ENCODE data around the gene WNK3.

GRCh38 chrX:54172455-54172854 is 185.4 kb downstream of the WNK3 start:
- no peak for TF ChIP-seq CTCF (IDR thresholded peaks at IDR 0.05; ENCODE audit: low read depth, low read length, missing input control)
- no peak for TF ChIP-seq GABPA (IDR thresholded peaks at IDR 0.05 in 1 of 2, conservative IDR thresholded peaks at IDR 0.05 in 1 of 2)
- no peak for TF ChIP-seq REST (IDR thresholded peaks at IDR 0.05)
- TF ChIP-seq ZBTB33 (IDR thresholded peaks at IDR 0.05): no peak
- no peak for TF ChIP-seq TAF1 (conservative IDR thresholded peaks at IDR 0.05)
- no peak for TF ChIP-seq MAX (IDR thresholded peaks at IDR 0.05)
- no peak for TF ChIP-seq HNF4G (IDR thresholded peaks at IDR 0.05)
- TF ChIP-seq HNF4A (conservative IDR thresholded peaks at IDR 0.05): no peak
- TF ChIP-seq YY1 (IDR thresholded peaks at IDR 0.05): no peak
- no peak for TF ChIP-seq RAD21 (IDR thresholded peaks at IDR 0.05)
- TF ChIP-seq EGR1 (IDR thresholded peaks at IDR 0.05; ENCODE audit: low read depth in 2 of 2): no peak
